Non-pigmented ciliary epithelial cell (primary cell): Measurements from ENCODE around the gene DLG4.
"Not testable (repeated sequence)": the region's sequence is repeated elsewhere in the genome, so short reads cannot be mapped to it uniquely, and the experiment has no call there.

Experiments used
- DNase-seq: peaks from one replicate; pipeline ENCODE4 v3.0.0-alpha.2; 2010; ENCODE audit warnings: low read depth

Gene DLG4

GRCh38 chr17:7183433-7184090, 36.1 kb downstream of the DLG4 start:
- DNase-seq, result no peak

GRCh38 chr17:7182101-7182500, 37.5 kb downstream of the DLG4 start:
- not testable (repeated sequence) for DNase-seq

GRCh38 chr17:7179317-7180254, 40.0 kb downstream of the DLG4 start, which contains the start of gene ASGR1:
TSS of gene ASGR1 (minus strand) at chr17:7179370. CDS start at chr17:7178563, 807 bp downstream.
- no peak for DNase-seq

DNA sequence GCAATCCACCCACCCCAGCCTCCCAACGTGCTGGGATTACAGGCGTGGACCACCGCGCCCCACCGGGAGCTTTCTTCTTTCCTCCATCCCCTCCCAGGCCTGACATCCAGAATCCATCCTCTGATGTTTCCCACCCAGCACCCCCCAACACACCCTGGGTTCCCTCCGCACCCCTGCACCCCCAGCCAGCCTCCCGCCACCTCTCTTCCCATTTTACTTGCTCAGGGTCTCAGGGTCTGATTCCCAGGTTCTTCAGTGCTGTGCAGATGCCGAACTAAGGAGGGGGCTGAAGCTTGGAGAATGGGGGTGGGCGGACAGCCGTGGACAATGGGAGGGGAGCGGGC, 40.7 kb downstream of the DLG4 start:
- DNase-seq, result no peak

- no peak for DNase-seq
These were observed 41.6 kb downstream of the DLG4 start for GRCh38 chr17:7177954-7178477.

DNA sequence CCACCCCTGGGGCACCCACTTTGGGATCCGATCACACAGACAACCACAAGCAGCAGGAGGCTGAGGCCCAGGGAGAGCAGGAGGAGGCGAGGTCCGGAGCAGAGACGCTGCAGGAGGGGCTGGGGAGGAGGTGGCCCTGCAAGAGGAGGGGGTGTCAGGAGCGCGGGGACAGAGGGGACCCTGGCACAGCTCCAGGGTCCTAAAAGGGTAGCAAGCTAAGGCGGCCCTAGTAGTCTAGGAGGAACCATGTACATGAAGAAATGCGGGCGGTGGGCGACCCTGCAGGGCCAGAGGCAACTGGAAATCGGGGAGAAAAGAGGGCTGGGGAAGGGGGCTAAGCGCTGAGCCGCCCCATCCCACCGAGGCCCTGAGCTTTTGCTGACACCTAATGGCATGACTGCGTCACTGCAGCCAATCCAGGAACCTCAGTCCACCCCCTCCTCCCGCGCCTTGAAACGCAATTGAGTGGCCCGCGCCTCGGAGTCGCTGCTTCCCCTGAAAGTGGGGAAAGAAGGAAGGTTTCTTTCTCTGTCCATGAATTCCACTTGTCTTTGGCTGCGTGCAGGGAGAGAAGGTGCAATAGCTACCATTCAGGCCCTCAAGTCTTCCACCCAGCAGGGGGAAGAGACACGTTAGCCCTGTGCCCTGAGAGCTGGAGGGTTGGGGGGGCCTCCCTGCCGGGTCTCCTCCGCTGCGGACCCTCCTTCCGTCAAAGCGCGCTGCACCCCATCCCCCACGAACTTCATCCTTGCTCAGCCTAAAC, 42.3 kb downstream of the DLG4 start:
- DNase-seq, result no peak

GRCh38 chr17:7176841-7177190, 42.8 kb downstream of the DLG4 start:
- DNase-seq, result no peak

- no peak for DNase-seq
These were observed 43.4 kb downstream of the DLG4 start for GRCh38 chr17:7176107-7176840.

- DNase-seq, result no peak
These were observed 44.3 kb downstream of the DLG4 start for GRCh38 chr17:7175330-7175733.

GRCh38 chr17:7174603-7175326, 44.9 kb downstream of the DLG4 start:
- DNase-seq, result no peak

DNA sequence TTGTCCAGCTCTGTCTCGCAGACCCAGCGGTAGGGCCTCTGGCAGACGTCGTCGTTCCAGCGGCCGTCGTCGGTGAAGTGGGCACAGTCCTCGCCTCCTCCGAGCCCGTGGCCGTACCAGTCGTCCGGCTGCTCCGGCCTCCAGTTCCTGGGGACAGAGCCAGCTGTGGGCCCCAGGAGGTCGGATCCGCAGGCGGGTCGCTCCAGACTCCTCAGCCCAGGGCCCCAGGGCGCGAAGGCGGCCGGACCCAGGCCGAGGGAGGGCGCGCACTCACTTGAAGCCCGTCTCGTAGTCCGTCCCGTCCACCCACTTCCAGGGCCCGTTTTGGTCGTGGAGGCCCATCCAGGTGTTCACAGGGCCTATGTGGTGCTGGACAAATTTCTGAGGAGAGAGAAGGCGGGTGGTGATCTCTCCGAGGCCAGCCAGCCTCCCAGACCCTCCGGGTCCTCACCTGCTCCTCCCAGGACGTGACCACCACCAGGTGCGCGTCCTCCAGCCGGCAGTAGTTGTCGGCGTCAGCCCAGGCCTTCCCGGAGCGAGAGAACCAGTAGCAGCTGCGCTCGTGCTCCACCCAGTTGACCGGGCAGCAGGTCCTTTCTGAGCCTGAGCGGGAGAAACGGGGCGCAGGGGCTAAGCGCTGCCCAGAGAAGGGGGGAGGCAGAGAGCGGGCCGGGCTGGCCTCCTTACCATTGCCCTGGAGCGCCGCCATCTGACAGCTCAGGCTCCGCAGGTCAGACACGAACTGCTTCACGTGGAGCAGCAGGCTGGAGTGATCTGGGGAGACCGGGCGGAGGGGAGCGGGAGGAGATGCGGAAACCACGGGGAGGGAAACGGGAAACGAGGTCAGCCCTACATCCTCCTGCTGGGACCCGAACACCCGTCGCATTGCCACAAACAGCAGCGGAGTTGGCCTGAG, 45.7 kb downstream of the DLG4 start:
- no peak for DNase-seq

DNA sequence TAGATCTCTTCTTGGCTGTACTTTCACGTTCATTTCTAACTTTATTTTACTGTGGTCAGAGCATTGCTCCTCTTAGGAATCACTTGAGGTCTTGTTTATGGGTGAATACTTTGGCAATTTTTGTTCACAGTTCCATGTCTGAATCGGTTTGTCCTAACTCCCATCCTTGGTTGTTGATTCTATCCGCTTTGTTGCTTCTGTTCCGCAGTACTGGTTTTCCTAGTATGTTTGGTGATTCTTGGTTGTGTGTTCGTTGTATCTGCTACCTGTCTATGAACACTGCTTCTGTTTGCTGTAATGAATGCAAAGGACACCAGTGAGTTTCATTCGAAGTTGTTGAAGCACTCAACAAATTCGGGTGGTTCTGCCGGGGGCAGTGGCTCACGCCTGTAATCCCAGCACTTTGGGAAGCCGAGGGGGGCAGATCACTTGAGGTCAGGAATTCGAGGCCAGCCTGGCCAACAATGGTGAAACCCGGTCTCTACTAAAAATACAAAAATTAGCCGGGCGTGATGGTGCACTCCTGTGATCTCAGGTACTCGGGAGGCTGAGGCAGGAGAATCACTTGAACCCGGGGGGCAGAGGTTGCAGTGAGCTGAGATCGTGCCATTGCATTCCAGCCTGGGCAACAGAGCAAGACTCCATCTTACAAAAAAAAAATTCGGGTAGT, 47.0 kb downstream of the DLG4 start:
- not testable (repeated sequence) for DNase-seq

DNA sequence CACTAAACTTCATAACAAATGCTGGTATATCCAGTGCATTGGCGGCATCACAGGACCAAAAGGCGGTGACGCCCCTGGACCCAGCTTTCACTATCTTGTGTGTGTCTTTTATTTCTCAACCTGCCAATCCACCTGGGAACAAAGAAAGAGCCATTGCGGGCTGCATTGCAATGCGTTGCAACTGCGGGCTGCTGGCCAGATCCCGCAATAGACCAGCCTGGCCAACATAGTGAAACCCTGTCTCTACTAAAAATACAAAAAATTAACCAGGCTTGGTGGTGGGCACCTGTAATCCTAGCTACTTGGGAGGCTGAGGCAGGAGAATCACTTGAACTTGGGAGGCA, 50.1 kb downstream of the DLG4 start:
- not testable (repeated sequence) for DNase-seq

DNA sequence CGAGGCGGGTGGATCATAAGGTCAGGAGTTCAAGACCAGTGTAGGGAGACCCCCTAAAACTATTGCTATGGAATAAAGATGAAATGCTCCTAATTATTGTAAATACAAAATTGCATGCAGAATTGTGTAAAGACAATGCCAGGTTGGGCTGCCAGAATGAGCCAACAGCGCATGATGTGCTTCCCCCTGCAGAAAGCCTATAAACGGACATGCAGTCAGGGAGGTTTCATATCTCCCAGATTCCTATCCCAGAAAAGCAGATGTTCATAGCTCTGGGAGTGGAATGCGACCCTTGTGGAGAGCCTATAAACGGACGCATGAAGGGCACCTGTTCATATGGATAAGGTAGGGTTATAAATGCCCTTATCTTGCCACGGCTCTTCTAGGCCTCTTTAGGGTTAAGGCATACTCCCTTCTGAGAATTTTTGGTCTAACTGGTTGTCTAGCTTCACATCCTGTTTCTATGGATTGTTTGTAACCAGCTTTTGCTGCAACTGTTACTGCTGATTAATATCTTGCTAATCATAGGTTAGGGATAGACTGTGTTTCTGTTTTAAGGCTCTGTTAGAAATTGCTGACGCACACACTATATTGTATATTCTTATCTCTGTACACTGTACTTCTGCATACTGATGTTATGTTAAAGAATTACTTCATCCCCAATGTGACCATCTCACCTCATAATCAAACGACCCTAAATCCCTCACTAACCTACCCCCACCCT, 50.6 kb downstream of the DLG4 start:
- DNase-seq, result not testable (repeated sequence)

- no peak for DNase-seq
These were observed 51.8 kb downstream of the DLG4 start for GRCh38 chr17:7167832-7168231.

DNA sequence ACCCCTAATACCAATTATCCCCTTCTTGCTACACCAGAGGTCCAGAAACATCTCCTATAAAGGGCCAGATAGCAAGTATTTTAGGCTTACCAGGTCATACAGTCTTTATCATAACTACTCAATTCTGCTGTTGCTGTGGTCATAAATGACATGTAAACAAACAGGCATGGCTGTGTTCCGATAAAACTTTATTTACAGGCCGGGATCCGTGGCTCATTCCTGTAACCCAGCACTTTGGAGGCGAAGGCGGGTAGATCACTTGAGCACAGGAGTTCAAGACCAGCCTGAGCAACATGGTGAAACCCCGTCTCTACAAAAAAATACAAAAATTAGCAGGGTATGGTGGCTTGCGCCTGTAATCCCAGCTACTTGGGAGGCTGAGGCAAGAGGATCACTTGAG, 52.8 kb downstream of the DLG4 start:
- DNase-seq, result no peak

DNA sequence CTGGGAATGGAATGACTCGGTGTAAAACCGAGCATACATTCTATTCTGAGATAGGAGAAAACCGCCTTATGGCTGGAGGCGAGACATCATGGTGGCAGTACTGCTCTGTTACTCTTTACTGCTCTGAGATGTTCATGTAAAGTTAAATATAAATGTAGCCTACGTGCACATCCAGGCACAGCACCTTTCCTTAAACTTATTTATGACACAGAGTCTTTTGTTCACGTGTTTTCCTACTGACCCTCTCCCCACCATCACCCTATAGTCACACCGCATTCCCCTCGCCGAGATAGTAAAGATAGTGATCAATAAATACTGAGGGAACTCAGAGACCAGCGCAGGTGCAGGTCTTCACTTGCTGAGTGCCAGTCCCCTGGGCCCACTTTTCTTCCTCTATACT, 60.1 kb downstream of the DLG4 start:
- not testable (repeated sequence) for DNase-seq

DNA sequence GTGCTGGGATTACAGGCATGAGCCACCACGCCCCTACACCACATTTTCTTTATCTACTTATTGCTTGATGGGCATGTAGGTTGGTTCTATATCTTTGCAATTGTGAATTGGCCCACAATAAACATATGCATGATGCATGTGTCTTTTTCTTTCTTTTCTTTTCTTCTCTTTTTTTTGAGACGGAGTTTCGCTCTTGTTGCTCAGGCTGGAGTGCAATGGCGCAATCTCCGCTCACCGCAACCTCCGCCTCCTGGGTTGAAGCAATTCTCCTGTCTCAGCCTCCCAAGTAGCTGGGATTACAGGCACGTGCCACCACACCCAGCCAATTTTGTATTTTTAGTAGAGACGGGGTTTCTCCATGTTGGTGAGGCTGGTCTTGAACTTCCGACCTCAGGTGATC, 61.2 kb downstream of the DLG4 start:
- not testable (repeated sequence) for DNase-seq
